IPS-NIHi7 (cell line): ENCODE results near the gene INS.

ENCODE experiments used
- DNase-seq: peaks from one replicate; pipeline ENCODE4 v3.0.0; 2012; ENCODE audit warnings: mixed read lengths; ENCODE audit errors: extremely low spot score

Gene INS

DNA sequence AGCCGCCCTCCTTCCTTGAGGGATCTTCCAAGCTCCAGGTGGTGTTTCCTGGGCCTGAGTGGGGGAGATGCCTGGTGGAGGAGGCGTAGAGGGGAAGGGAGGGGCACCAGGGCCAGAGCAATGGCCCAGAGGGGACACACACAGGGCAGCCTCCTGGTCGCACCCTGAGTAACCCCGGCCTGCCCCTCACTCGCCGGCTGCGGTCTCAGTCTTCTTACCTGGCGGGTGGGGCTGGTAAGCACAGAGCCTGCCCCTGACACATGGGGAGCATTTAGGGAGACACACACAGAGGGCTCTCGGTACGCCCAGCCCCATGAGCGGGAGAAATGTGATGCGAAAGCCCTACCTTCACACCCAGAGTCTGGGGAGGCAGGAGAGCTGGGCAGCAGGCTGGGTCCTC lies 45.7 kb downstream of the INS start:
- DNase-seq, result no peak

DNA sequence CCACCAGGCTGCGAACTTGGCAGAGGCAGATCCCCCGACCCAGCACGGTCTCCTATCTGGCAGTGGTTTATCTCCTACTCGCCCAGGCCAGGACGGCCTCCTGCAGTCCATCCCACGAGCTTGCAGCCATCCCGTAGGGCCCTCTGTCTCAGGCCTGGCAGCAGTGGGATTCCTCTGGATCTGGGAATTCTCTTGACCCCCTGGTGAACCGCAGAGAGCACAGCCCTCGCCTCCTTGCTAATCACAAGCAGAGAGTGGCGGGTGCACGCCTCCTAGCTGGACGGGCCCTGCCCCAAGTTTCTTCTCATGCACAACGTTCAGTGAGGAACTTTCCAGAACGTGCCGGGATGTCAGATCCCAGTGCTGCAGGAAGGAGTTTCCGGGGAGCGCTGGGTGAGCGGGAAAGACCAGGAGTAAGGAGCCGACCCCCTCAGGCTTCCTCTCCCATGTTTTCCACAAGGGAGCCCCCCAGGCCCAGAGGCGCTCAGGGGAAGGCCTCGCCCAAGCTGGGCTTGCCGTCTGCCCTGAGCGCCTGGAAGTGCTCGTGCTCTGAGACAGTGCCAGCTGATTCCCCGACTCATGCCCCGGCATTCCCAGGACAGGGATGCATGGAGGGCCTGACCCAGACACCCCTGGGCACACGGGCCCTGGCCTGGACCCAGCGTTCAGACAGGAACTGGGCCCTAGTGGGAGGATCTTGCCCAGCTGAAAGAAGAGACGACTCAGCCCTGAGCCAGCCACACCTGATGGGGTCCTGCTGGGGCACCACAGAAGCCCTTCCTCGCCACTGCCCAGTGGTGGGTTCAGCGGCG lies 46.4 kb downstream of the INS start:
- no peak for DNase-seq

DNA sequence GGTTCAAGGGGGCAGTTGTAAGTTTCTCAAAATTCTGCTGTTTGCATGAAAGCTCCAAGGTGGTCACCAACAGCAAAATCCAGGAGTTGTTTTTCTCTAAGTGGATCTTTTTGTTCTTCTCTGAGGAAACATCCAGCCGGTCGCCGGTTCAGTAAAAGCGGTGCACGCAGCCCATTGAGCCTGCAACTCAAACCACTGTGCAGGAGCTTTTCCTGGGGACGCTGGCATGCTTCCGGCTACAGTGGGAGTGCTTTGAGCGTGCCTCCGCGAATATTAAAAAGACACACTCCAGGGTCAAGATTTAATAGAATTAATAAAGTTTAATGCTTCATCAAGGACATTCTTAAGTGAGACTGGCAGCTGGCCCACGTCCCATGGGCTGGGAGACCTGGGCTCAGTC lies 47.2 kb downstream of the INS start:
- DNase-seq, result no peak

DNA sequence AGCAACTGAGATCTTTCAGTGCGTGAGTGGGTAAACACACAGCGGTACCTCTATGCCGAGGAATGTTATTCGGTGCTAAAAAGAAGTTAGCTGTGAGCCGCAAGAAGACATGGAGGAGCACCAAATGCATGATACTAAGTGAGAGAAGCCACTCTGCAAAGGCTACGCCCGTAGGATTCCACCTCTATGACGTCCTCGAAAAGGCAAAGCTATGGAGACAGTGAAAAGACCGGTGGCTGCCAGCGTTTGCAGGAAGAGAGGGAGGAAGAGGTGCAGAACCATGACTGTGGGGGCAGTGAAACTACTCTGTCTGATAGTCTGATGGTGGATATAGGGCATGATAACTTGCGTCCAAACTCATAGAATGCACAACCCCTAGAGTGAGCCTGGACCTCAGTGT lies 50.5 kb downstream of the INS start:
- DNase-seq, result no peak
